ENCODE measurements around the gene RBM18. TPM values are rescaled to one million over a fixed set of nuclear protein-coding genes. Genes with fewer than 3 reads are reported as not detected.

Gene RBM18
- total RNA-seq, 4 donors from 2014 or later = 10.1 to 14.6 (median 13.3) TPM

DNA sequence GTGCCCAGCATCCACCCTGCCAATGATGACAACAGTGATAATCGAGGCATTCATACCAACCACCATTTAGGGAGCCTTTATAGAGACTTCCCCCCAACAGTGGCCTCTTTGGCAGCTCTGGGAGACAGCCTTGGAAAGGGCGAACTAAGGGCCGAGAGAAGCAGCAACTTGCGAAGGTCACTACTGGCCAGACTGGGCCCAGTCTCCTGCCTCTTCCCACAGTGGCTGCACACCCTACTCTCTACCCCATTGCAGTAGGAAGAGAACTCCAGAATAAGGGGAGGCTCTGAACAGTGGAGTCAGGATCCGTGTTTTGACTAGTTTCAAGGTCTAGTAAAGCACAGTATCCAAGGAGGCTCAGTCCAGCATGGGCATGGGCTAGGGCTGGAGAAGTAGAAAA, 41.2 kb downstream of the RBM18 start:
- DNase-seq (ENCODE audit: extremely low spot score) = no peak
- peaks cover 0 to 100% (median 79%) of the 10 kb centered on the region in 4 donors for H3K27me3 ChIP-seq

GRCh38 chr9:122222791-122223190, 41.8 kb downstream of the RBM18 start:
- TF ChIP-seq POLR2AphosphoS5 (IDR thresholded peaks at IDR 0.05) (no peak), POLR2A (IDR thresholded peaks at IDR 0.05; ENCODE audit: low read depth) (no peak), EP300 (IDR thresholded peaks at IDR 0.05) (no peak)
- TF ChIP-seq, protein P1, sequence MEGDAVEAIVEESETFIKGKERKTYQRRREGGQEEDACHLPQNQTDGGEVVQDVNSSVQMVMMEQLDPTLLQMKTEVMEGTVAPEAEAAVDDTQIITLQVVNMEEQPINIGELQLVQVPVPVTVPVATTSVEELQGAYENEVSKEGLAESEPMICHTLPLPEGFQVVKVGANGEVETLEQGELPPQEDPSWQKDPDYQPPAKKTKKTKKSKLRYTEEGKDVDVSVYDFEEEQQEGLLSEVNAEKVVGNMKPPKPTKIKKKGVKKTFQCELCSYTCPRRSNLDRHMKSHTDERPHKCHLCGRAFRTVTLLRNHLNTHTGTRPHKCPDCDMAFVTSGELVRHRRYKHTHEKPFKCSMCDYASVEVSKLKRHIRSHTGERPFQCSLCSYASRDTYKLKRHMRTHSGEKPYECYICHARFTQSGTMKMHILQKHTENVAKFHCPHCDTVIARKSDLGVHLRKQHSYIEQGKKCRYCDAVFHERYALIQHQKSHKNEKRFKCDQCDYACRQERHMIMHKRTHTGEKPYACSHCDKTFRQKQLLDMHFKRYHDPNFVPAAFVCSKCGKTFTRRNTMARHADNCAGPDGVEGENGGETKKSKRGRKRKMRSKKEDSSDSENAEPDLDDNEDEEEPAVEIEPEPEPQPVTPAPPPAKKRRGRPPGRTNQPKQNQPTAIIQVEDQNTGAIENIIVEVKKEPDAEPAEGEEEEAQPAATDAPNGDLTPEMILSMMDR (IDR thresholded peaks at IDR 0.05) = no peak
- intact Hi-C loops (cut with DNase I) = no loop called here

More for the DNA sequence above, 41.2 kb downstream of the RBM18 start:
- WGBS = 86% methylated on average over 5 of the region's 5 CpGs
- H3K9me3 ChIP-seq = no peaks in the 10 kb centered on the region
- no peak overlapping the region for H3K4me3 ChIP-seq
- peaks cover 52 to 65% (median 62%) of the 10 kb centered on the region in 4 donors for H3K4me1 ChIP-seq
- TF ChIP-seq, protein P1 (IDR thresholded peaks at IDR 0.05) = no peak
- TF ChIP-seq EP300 (IDR thresholded peaks at IDR 0.05) (no peak), POLR2AphosphoS5 (IDR thresholded peaks at IDR 0.05) (no peak), POLR2A (IDR thresholded peaks at IDR 0.05; ENCODE audit: low read depth) (no peak)
- intact Hi-C loops (cut with DNase I) = no loop called here
- H3K36me3 ChIP-seq = no peaks in the 10 kb centered on the region
- H3K27ac ChIP-seq (replicated peaks in 1 of 4) = no peak overlapping the region

GRCh38 chr9:122221183-122221811, 43.3 kb downstream of the RBM18 start:
- peaks cover 32 to 48% (median 42%) of the 10 kb centered on the region in 4 donors for H3K4me1 ChIP-seq
- H3K4me3 ChIP-seq = peak overlapping the region in 1 of 4 donors; percentile 3
- no peak overlapping the region for H3K27ac ChIP-seq (replicated peaks in 1 of 4)
- WGBS = 19% methylated on average over 12 of the region's 27 CpGs
- intact Hi-C loops (cut with DNase I) = no loop called here
- no peak for DNase-seq (ENCODE audit: extremely low spot score)
- TF ChIP-seq EP300 (IDR thresholded peaks at IDR 0.05) = no peak
- no peak for TF ChIP-seq POLR2AphosphoS5 (IDR thresholded peaks at IDR 0.05)
- TF ChIP-seq, protein P1 (IDR thresholded peaks at IDR 0.05) = no peak
- no peak for TF ChIP-seq POLR2A (IDR thresholded peaks at IDR 0.05; ENCODE audit: low read depth)
- no peaks in the 10 kb centered on the region for H3K36me3 ChIP-seq
- H3K27me3 ChIP-seq = peaks cover 0 to 100% (median 75%) of the 10 kb centered on the region in 4 donors
- H3K9me3 ChIP-seq = no peaks in the 10 kb centered on the region

More at GRCh38 chr9:122222791-122223190, 41.8 kb downstream of the RBM18 start:
- H3K4me3 ChIP-seq = no peak overlapping the region
- H3K36me3 ChIP-seq = no peaks in the 10 kb centered on the region
- DNase-seq (ENCODE audit: extremely low spot score) = no peak
- peaks cover 47 to 63% (median 57%) of the 10 kb centered on the region in 4 donors for H3K4me1 ChIP-seq
- H3K9me3 ChIP-seq = no peaks in the 10 kb centered on the region
- 32% methylated on average over 5 of the region's 5 CpGs for WGBS
- H3K27me3 ChIP-seq = peaks cover 0 to 100% (median 79%) of the 10 kb centered on the region in 4 donors
- H3K27ac ChIP-seq (replicated peaks in 1 of 4) = no peak overlapping the region

- TF ChIP-seq POLR2AphosphoS5 (IDR thresholded peaks at IDR 0.05) (no peak), POLR2A (IDR thresholded peaks at IDR 0.05; ENCODE audit: low read depth) (no peak), EP300 (IDR thresholded peaks at IDR 0.05) (no peak)
- TF ChIP-seq, protein P1 (IDR thresholded peaks at IDR 0.05) = no peak
- peaks cover 0 to 100% (median 75%) of the 10 kb centered on the region in 4 donors for H3K27me3 ChIP-seq
- H3K9me3 ChIP-seq = no peaks in the 10 kb centered on the region
- intact Hi-C loops (cut with DNase I) = no loop called here
- WGBS = 37% methylated on average over 14 of the region's 18 CpGs
- DNase-seq (ENCODE audit: extremely low spot score) = no peak
- no peak overlapping the region for H3K27ac ChIP-seq (replicated peaks in 1 of 4)
- peaks cover 27 to 42% (median 36%) of the 10 kb centered on the region in 4 donors for H3K4me1 ChIP-seq
- H3K4me3 ChIP-seq = peak overlapping the region in 1 of 4 donors; percentile 3
- no peaks in the 10 kb centered on the region for H3K36me3 ChIP-seq
Measured at GRCh38 chr9:122220673-122221182, 43.9 kb downstream of the RBM18 start.

Data from esophagus muscularis mucosa (tissue), 4 donors.